GM08714 (cell line): Measurements from ENCODE around the gene PRSS12.

Experiments
- H3K4me3 ChIP-seq: fragments of 200-500 bp; sonication (Bioruptor generic); 2 replicates; pipeline ENCODE4 v1.5.1; 2014; ENCODE audit warnings: mild to moderate bottlenecking, low read length, inconsistent platforms
- ZNF274 ChIP-seq: IDR thresholded peaks from 2 replicates; pipeline ENCODE4 v1.6.1; 2012; ENCODE audit warnings: mild to moderate bottlenecking, low read depth, low read length

PRSS12 gene

GRCh38 chr4:118367872-118368271, 15.1 kb upstream of the PRSS12 start:
- H3K4me3 ChIP-seq, result no peak overlapping the region
- TF ChIP-seq ZNF274, result no peak

GRCh38 chr4:118367361-118367760, 14.6 kb upstream of the PRSS12 start:
- no peak for TF ChIP-seq ZNF274
- H3K4me3 ChIP-seq, result no peak overlapping the region

- no peak overlapping the region for H3K4me3 ChIP-seq
- TF ChIP-seq ZNF274, result no peak
Measured at GRCh38 chr4:118363166-118363565, 10.4 kb upstream of the PRSS12 start.

- no peak for TF ChIP-seq ZNF274
- no peak overlapping the region for H3K4me3 ChIP-seq
Measured at GRCh38 chr4:118361192-118361591, 8.4 kb upstream of the PRSS12 start.

GRCh38 chr4:118360106-118360505, 7.3 kb upstream of the PRSS12 start:
- no peak overlapping the region for H3K4me3 ChIP-seq
- TF ChIP-seq ZNF274, result no peak

GRCh38 chr4:118357601-118358000, 4.8 kb upstream of the PRSS12 start:
- no peak for TF ChIP-seq ZNF274
- no peak overlapping the region for H3K4me3 ChIP-seq

GRCh38 chr4:118356731-118357130, 3.9 kb upstream of the PRSS12 start:
- no peak overlapping the region for H3K4me3 ChIP-seq
- TF ChIP-seq ZNF274, result no peak

GRCh38 chr4:118356111-118356510, 3.3 kb upstream of the PRSS12 start:
- no peak for TF ChIP-seq ZNF274
- no peak overlapping the region for H3K4me3 ChIP-seq

GRCh38 chr4:118354913-118355312, 2.1 kb upstream of the PRSS12 start:
- TF ChIP-seq ZNF274, result no peak
- no peak overlapping the region for H3K4me3 ChIP-seq

GRCh38 chr4:118353534-118354030, 779 bp upstream of the PRSS12 start:
- H3K4me3 ChIP-seq, result no peak overlapping the region; the same call in 1 of the 2 replicates
- no peak for TF ChIP-seq ZNF274

GRCh38 chr4:118351851-118352827, 664 bp downstream of the PRSS12 start:
- TF ChIP-seq ZNF274, result no peak
- no peak overlapping the region; the same call in 1 of the 2 replicates for H3K4me3 ChIP-seq

- no peak for TF ChIP-seq ZNF274
- no peak overlapping the region for H3K4me3 ChIP-seq
Measured at GRCh38 chr4:118350961-118351360, 1.8 kb downstream of the PRSS12 start.

- no peak overlapping the region for H3K4me3 ChIP-seq
- TF ChIP-seq ZNF274, result no peak
Measured at GRCh38 chr4:118348886-118349285, 3.9 kb downstream of the PRSS12 start.

- no peak for TF ChIP-seq ZNF274
- H3K4me3 ChIP-seq, result no peak overlapping the region
Measured at GRCh38 chr4:118346495-118346894, 6.3 kb downstream of the PRSS12 start.

- no peak for TF ChIP-seq ZNF274
- no peak overlapping the region for H3K4me3 ChIP-seq
Measured at GRCh38 chr4:118345813-118346212, 7.0 kb downstream of the PRSS12 start.
